PC-3 (cell line): ENCODE results near the gene FAM171A1.

Experiments used
- EZH2 ChIP-seq: fragments of 300-600 bp; sonication (generic); IDR thresholded peaks from one replicate; pipeline ENCODE4 v1.6.1; 2017; ENCODE audit warnings: antibody characterized with exemption, mild to moderate bottlenecking, low read length; ENCODE audit not compliant: unreplicated experiment
- TF ChIP-seq, protein P1 (sequence below): fragments of 300-600 bp; sonication (generic); conservative IDR thresholded peaks from 2 replicates; pipeline ENCODE4 v1.5.1; 2017; ENCODE audit warnings: antibody characterized with exemption, low read depth, mild to moderate bottlenecking, low read length

DNA sequence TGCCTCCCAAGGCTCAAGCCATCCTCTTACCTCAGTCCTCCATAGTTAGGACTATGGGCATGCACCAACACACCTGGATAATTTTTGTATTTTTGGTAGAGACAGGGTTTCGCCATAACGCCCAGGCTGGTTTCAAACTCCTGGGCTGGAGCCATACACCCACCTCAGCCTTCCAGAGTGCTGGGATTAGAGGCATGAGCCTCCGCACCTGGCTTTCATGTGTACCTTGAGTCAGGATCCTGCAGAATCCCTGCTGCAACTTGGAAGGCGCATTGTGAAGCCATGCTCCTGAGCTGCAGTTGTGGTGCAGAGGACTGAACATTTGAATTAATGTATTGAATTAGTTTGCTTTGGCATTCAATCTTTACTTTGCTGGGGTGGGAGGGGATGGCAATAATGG, 173.2 kb downstream of the FAM171A1 start:
- TF ChIP-seq, protein P1, sequence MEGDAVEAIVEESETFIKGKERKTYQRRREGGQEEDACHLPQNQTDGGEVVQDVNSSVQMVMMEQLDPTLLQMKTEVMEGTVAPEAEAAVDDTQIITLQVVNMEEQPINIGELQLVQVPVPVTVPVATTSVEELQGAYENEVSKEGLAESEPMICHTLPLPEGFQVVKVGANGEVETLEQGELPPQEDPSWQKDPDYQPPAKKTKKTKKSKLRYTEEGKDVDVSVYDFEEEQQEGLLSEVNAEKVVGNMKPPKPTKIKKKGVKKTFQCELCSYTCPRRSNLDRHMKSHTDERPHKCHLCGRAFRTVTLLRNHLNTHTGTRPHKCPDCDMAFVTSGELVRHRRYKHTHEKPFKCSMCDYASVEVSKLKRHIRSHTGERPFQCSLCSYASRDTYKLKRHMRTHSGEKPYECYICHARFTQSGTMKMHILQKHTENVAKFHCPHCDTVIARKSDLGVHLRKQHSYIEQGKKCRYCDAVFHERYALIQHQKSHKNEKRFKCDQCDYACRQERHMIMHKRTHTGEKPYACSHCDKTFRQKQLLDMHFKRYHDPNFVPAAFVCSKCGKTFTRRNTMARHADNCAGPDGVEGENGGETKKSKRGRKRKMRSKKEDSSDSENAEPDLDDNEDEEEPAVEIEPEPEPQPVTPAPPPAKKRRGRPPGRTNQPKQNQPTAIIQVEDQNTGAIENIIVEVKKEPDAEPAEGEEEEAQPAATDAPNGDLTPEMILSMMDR = no peak
- no peak for TF ChIP-seq EZH2
